HepG2 (cell line): ENCODE measurements around the gene STRN3. TPM values are rescaled to one million over a fixed set of nuclear protein-coding genes. Genes with fewer than 3 reads are reported as not detected.

Source experiments
- ATF1 ChIP-seq: IDR thresholded peaks from 2 replicates; pipeline ENCODE4 v1.6.1; 2016; ENCODE audit warnings: mild to moderate bottlenecking, control low read depth
- CTCF ChIP-seq: sonication (generic); formaldehyde crosslinking; IDR thresholded peaks from 2 replicates; pipeline ENCODE4 v1.5.0; 2020; ENCODE audit warnings: mild to moderate bottlenecking, missing genetic modification reagents, moderate library complexity
- HDAC6 ChIP-seq: fragments of 200-600 bp; sonication (generic); IDR thresholded peaks from 2 replicates; pipeline ENCODE4 v1.7.0; 2017; ENCODE audit warnings: mild to moderate bottlenecking, antibody characterized with exemption, low read length, low read depth
- HIVEP1 ChIP-seq: sonication (generic); formaldehyde crosslinking; IDR thresholded peaks from 2 replicates; pipeline ENCODE4 v1.4.0; 2020; ENCODE audit warnings: mild to moderate bottlenecking, missing genetic modification reagents
- NCOA1 ChIP-seq: sonication (generic); formaldehyde crosslinking; IDR thresholded peaks from 2 replicates; pipeline ENCODE4 v1.9.0; 2021; ENCODE audit warnings: missing genetic modification reagents
- NONO ChIP-seq, 2 experiments: fragments of 450-650 bp in 1 of 2; sonication (generic) in 1 of 2; formaldehyde crosslinking in 1 of 2; IDR thresholded peaks in 1 of 2; conservative IDR thresholded peaks in 1 of 2; 2 replicates each; pipeline versions ENCODE4 v1.6.1 to v1.8.0; 2017 to 2022; ENCODE audit warnings: mild to moderate bottlenecking in 1 of 2, missing genetic modification reagents in 1 of 2, moderate library complexity in 1 of 2
- PHF20 ChIP-seq: sonication (generic); formaldehyde crosslinking; IDR thresholded peaks from 2 replicates; pipeline ENCODE4 v1.5.0; 2020; ENCODE audit warnings: mild to moderate bottlenecking, missing genetic modification reagents
- RERE ChIP-seq: IDR thresholded peaks from 2 replicates; pipeline ENCODE4 v1.6.1; 2016; ENCODE audit warnings: low read depth, missing genetic modification reagents, missing compliant biosample characterization
- SIN3A ChIP-seq: IDR thresholded peaks from 2 replicates; pipeline ENCODE4 v1.6.1; 2011; ENCODE audit warnings: low read depth, mild to moderate bottlenecking, control low read depth, low read length, borderline replicate concordance
- SIN3B ChIP-seq: fragments of 150-350 bp; IDR thresholded peaks from 2 replicates; pipeline ENCODE4 v1.6.1; 2014; ENCODE audit warnings: low read length
- U2AF1 ChIP-seq: fragments of 200-400 bp; formaldehyde crosslinking; optimal IDR thresholded peaks from 2 replicates; pipeline ENCODE3; 2017; ENCODE audit warnings: mild to moderate bottlenecking, low read depth, low read length
- ZBTB2 ChIP-seq: sonication (generic); formaldehyde crosslinking; IDR thresholded peaks from 2 replicates; pipeline ENCODE4 v1.8.0; 2022; ENCODE audit warnings: low read depth, missing genetic modification reagents
- ZBTB39 ChIP-seq: sonication (generic); formaldehyde crosslinking; IDR thresholded peaks from 2 replicates; pipeline ENCODE4 v1.5.0; 2020; ENCODE audit warnings: missing genetic modification reagents
- ZMYM2 ChIP-seq: sonication (generic); formaldehyde crosslinking; IDR thresholded peaks from 2 replicates; pipeline ENCODE4 v1.8.0; 2022; ENCODE audit warnings: mild to moderate bottlenecking, missing genetic modification reagents
- ZNF256 ChIP-seq: sonication (generic); formaldehyde crosslinking; conservative IDR thresholded peaks from 2 replicates; pipeline ENCODE4 v1.4.0; 2020; ENCODE audit warnings: missing genetic modification reagents
- ZNF691 ChIP-seq: sonication (generic); formaldehyde crosslinking; IDR thresholded peaks from 2 replicates; pipeline ENCODE4 v1.4.0; 2020; ENCODE audit warnings: missing genetic modification reagents, low read depth, mild to moderate bottlenecking, borderline replicate concordance
- ZNF781 ChIP-seq: sonication (generic); formaldehyde crosslinking; IDR thresholded peaks from 2 replicates; pipeline ENCODE4 v1.5.1; 2020; ENCODE audit warnings: borderline replicate concordance, mild to moderate bottlenecking, missing genetic modification reagents; ENCODE audit errors: not compliant biosample characterization
- polyA plus RNA-seq, 8 experiments: library from polyadenylated mRNA; depleted of rRNA in 3 of 8; stranded (reverse) in 7 of 8; unstranded in 1 of 8; fragments of >200 nt; fragmentation: Illumina TruSeq in 4 of 8; extraction: Trizol in 4 of 8; gene quantifications; 2 replicates each; pipeline versions ENCODE4 v1.2.1 to v1.2.3, GENCODE V29; 2011 to 2016; ENCODE audit warnings: low read depth in 4 of 8, missing spikeins in 1 of 8, mixed read lengths in 1 of 8; ENCODE audit not compliant: insufficient read depth in 1 of 8
- total RNA-seq, 5 experiments: library from RNA; depleted of rRNA; stranded (reverse); fragments of >200 nt; fragmentation: Illumina TruSeq; extraction: Trizol; gene quantifications; 2 replicates each; pipeline ENCODE4 v1.2.3, GENCODE V29; 2016; ENCODE audit warnings: low read depth in 1 of 5

Gene STRN3
- total and polyA plus RNA-seq, 2 of the 13 experiments (the other 11 are each of a cell fraction or from before 2014, with no cell fraction given): 49.4 to 123 TPM

- peak; percentile 54; the same call in 1 of the 2 replicates for TF ChIP-seq ZNF691 (CRISPR knock-in tag)
- no peak for TF ChIP-seq ZBTB39 (CRISPR knock-in tag)
- no peak; the same call in 1 of the 2 replicates for TF ChIP-seq NCOA1
- no peak for TF ChIP-seq ZBTB2 (CRISPR knock-in tag)
- peak; percentile 85 for TF ChIP-seq ZNF781 (CRISPR knock-in tag)
- TF ChIP-seq HDAC6: peak; percentile 20; the same call in 1 of the 2 replicates
- peak; percentile 18; the same call in 1 of the 2 replicates for TF ChIP-seq CTCF (CRISPR knock-in tag)
- no peak for TF ChIP-seq ATF1 (CRISPR knock-in tag)
- no peak for TF ChIP-seq ZNF256 (CRISPR knock-in tag)
- 0 out of 2 replicates have a peak, but pooled peaks have one; percentile 42 for TF ChIP-seq SIN3B
- peak; percentile 83; the same call in 1 of the 2 replicates for TF ChIP-seq SIN3A
- peak; percentile 89 for TF ChIP-seq HIVEP1
- no peak for TF ChIP-seq PHF20 (CRISPR knock-in tag)
- TF ChIP-seq ZMYM2 (CRISPR knock-in tag): no peak
- TF ChIP-seq RERE: no peak
- TF ChIP-seq U2AF1: no peak
- TF ChIP-seq NONO (IDR thresholded peaks at IDR 0.05): no peak
- TF ChIP-seq NONO (CRISPR knock-in tag; conservative IDR thresholded peaks at IDR 0.05): no peak
Measured at GRCh38 chr14:31025367-31026076, 657 bp downstream of the STRN3 start, which contains the start of gene AP4S1 (continued).
